ENCODE data around the gene CFAP20. TPM values are rescaled to one million over a fixed set of nuclear protein-coding genes. Genes with fewer than 3 reads are reported as not detected.

The CFAP20 gene
- total RNA-seq, 1 donor from 2014 or later = 26.4 TPM

Other genes with a start within 250 kb of the CFAP20 start
- 1.5 TPM for gene CNGB1, start 158.3 kb downstream of the CFAP20 start, total RNA-seq
- 24.7 TPM for gene ZNF319, start 128.7 kb downstream of the CFAP20 start, total RNA-seq
- 50.5 TPM for gene USB1, start 128.0 kb downstream of the CFAP20 start, total RNA-seq
- gene MMP15, start 103.6 kb downstream of the CFAP20 start, total RNA-seq = 15.4 TPM
- 64.1 TPM for gene CSNK2A2, start 68.7 kb upstream of the CFAP20 start, total RNA-seq
- not detected for gene PRSS54, start 165.6 kb upstream of the CFAP20 start, total RNA-seq

Measured in ureter (tissue), 1 donor.